Measurements from ENCODE around the gene SLC9A3.

SLC9A3 gene

GRCh38 chr5:492314-492893, 31.8 kb downstream of the SLC9A3 start:
- Histone ChIP-seq H3K4me3 (ENCODE audit: low read length) (no peak overlapping the region), H3K9me2 (replicated peaks; ENCODE audit: control insufficient read depth, low read length) (no peaks in the 10 kb centered on the region), H3K27ac (ENCODE audit: low read depth, low read length) (no peak overlapping the region), H3F3A (ENCODE audit: control insufficient read depth, insufficient read depth) (no peaks in the 10 kb centered on the region), H3K36me3 (ENCODE audit: control insufficient read depth, low read length) (no peaks in the 10 kb centered on the region), H3K27me3 (ENCODE audit: control insufficient read depth, low read length) (no peaks in the 10 kb centered on the region), H3K79me2 (ENCODE audit: control insufficient read depth, low read length) (no peaks in the 10 kb centered on the region), H3K4me1 (ENCODE audit: control insufficient read depth, low read length) (peaks cover 6% of the 10 kb centered on the region), H3K4me2 (ENCODE audit: low read length) (no peak overlapping the region), H4K20me1 (ENCODE audit: control insufficient read depth, insufficient read depth, low read depth, low read length) (no peaks in the 10 kb centered on the region), H3K9me3 (ENCODE audit: control insufficient read depth, insufficient read depth, low read length) (no peaks in the 10 kb centered on the region)
- TF ChIP-seq EZH2phosphoT487 (IDR thresholded peaks at IDR 0.05; ENCODE audit: borderline replicate concordance, low read length) (no peak), CTCF (IDR thresholded peaks at IDR 0.05; ENCODE audit: low read depth, low read length, poor library complexity, severe bottlenecking) (no peak)

GRCh38 chr5:491856-492155, 32.4 kb downstream of the SLC9A3 start:
- Histone ChIP-seq H3F3A (ENCODE audit: control insufficient read depth, insufficient read depth) (no peaks in the 10 kb centered on the region), H3K36me3 (ENCODE audit: control insufficient read depth, low read length) (no peaks in the 10 kb centered on the region), H3K4me2 (ENCODE audit: low read length) (no peak overlapping the region), H3K9me3 (ENCODE audit: control insufficient read depth, insufficient read depth, low read length) (no peaks in the 10 kb centered on the region), H3K79me2 (ENCODE audit: control insufficient read depth, low read length) (no peaks in the 10 kb centered on the region), H4K20me1 (ENCODE audit: control insufficient read depth, insufficient read depth, low read depth, low read length) (no peaks in the 10 kb centered on the region), H3K4me3 (ENCODE audit: low read length) (no peak overlapping the region), H3K27ac (ENCODE audit: low read depth, low read length) (no peak overlapping the region), H3K4me1 (ENCODE audit: control insufficient read depth, low read length) (peaks cover 6% of the 10 kb centered on the region), H3K9me2 (replicated peaks; ENCODE audit: control insufficient read depth, low read length) (no peaks in the 10 kb centered on the region), H3K27me3 (ENCODE audit: control insufficient read depth, low read length) (no peaks in the 10 kb centered on the region)
- TF ChIP-seq EZH2phosphoT487 (IDR thresholded peaks at IDR 0.05; ENCODE audit: borderline replicate concordance, low read length): no peak
- TF ChIP-seq CTCF (IDR thresholded peaks at IDR 0.05; ENCODE audit: low read depth, low read length, poor library complexity, severe bottlenecking): no peak

DNA sequence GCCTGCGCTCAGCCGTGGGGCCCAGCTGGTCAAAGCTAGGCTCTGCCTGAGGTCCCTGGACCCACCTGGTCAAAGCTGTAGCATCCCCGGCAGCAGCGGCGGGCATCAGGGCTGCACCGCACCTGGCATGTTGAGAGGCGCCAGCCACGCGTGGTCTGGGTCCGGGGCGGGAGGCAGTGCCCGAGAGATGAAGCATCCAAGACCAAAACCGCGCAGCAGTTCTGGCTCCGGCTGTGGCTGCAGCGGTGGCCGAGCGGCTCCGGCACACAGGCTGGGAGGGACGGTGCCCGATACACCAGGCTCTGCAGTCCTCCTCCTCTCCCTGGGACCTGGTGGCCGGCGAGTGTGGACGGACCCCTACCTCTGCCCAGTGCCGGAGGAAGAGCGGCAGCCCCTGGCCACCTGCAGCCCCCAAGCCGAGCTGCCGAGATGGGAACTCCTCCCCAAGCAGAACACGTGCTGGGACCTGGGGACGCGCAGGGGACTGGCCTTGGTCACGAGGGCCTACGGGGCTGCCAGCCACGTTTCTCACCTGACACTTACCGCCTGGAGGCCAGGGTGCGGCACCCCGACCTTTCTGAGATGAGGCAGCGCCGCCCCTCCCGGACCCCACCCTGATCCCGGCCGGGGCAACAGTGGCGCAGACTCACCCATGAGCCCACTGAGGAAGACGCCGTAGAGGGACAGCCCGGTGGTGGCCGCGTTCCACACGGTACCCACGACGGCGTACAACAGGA, 33.0 kb downstream of the SLC9A3 start:
- Histone ChIP-seq H3K4me1 (ENCODE audit: control insufficient read depth, low read length) (peaks cover 6% of the 10 kb centered on the region), H3F3A (ENCODE audit: control insufficient read depth, insufficient read depth) (no peaks in the 10 kb centered on the region), H4K20me1 (ENCODE audit: control insufficient read depth, insufficient read depth, low read depth, low read length) (no peaks in the 10 kb centered on the region), H3K9me2 (replicated peaks; ENCODE audit: control insufficient read depth, low read length) (no peaks in the 10 kb centered on the region), H3K4me2 (ENCODE audit: low read length) (no peak overlapping the region), H3K9me3 (ENCODE audit: control insufficient read depth, insufficient read depth, low read length) (no peaks in the 10 kb centered on the region), H3K27me3 (ENCODE audit: control insufficient read depth, low read length) (no peaks in the 10 kb centered on the region), H3K27ac (ENCODE audit: low read depth, low read length) (no peak overlapping the region), H3K79me2 (ENCODE audit: control insufficient read depth, low read length) (no peaks in the 10 kb centered on the region), H3K36me3 (ENCODE audit: control insufficient read depth, low read length) (no peaks in the 10 kb centered on the region), H3K4me3 (ENCODE audit: low read length) (no peak overlapping the region)
- TF ChIP-seq EZH2phosphoT487 (IDR thresholded peaks at IDR 0.05; ENCODE audit: borderline replicate concordance, low read length) (no peak), CTCF (IDR thresholded peaks at IDR 0.05; ENCODE audit: low read depth, low read length, poor library complexity, severe bottlenecking) (no peak)
